ENCODE measurements around the gene USP31. TPM values are rescaled to one million over a fixed set of nuclear protein-coding genes. Genes with fewer than 3 reads are reported as not detected.

The USP31 gene
- total and polyA plus RNA-seq, 2 of the 8 experiments (the other 6 are each of a cell fraction or from before 2014, with no cell fraction given), result 6.7 to 19.0 TPM

DNA sequence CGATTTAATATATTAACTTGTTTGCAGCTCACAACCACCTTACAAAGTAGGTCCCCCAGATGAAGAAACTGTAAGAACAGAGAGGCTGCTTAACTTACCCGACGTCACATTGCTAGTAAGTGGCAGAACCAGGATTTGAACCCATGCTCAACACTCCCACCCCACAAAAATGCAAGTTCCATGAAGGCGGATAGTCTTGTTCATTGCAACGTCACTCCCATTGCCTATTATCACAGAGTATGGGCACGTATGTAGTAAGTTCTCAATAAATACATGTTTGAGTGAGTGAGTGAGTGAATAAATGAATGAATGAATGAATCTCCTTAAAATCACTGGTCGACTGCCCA, 1.1 kb downstream of the USP31 start (continued):
- TF ChIP-seq ATF3 (IDR thresholded peaks at IDR 0.05; ENCODE audit: insufficient read depth, low read depth, low read length) (no peak), SP1 (IDR thresholded peaks at IDR 0.05; ENCODE audit: low read depth, low read length) (no peak), GABPA (IDR thresholded peaks at IDR 0.05; ENCODE audit: borderline replicate concordance, insufficient read depth, low read length) (no peak), CREB1 (IDR thresholded peaks at IDR 0.05) (no peak), ATF2 (IDR thresholded peaks at IDR 0.05; ENCODE audit: low read length) (no peak), KDM1A (IDR thresholded peaks at IDR 0.05; ENCODE audit: borderline replicate concordance, low read length) (no peak; the same call in 1 of the 2 replicates)
